ENCODE data around the gene GSG1L.
A peak's percentile ranks its signal among the peaks of the same experiment; 100 is the strongest.
"Not testable (repeated sequence)": the region's sequence is repeated elsewhere in the genome, so short reads cannot be mapped to it uniquely, and the experiment has no call there.

Gene GSG1L

DNA sequence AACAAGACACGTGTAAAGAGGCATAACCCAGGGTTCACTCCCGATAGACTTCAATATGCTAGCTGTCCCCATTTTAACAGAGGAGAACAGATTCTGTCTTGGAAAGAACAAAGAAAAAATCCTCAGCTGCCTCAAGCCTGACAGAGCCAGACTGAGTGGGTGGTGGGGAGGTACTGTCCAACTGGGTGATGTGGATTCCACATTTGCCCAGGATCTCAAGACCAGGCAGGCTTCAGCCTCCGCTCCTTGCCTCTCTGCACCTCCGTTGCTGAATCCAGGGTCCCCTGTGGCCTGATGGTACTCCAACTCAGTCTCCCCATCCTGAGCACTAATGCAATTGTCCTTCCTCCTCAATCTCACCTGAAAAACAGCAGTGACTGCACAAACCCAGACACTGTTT, 163.8 kb downstream of the GSG1L start:
- no peak for DNase-seq (ENCODE audit: low spot score)

DNA sequence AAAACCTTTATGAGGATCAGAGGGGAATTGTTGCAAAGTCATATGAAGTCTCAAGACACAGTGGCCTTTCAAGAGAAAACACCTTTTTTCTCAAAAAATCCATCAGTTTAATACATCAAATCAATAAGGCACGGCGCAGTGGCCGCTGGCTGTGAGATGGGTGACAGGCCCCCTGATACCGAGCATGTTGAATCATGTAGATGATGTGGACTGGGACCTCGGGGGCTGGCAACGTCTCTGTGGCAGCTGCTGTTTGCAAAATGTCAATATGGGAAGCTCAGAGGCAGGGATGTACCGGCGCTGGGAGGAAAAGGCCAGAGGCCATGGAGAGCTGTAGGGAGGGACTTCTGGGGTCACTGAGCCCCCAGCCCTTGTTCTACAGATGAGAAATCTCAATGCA, 169.1 kb downstream of the GSG1L start:
- DNase-seq (ENCODE audit: low spot score), result no peak

DNA sequence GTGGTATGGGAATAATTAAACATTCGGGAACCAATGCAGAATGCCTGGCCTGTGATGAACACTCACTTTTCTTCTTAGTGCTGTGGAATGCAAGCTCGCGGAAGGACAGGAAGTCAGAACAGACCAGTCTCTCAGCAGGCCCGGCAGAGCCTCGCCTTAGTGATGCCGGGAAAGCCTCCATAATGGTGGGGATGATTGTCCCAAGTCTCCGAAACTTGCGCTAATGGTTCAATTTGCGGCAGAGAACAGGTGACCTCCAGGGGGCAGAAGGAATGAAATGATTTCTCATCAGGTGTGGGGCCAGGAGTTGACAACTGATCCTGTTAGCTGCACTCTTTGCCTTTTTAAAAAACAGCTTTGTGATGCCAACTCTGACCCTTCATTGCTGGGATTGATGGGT, 170.6 kb downstream of the GSG1L start:
- DNase-seq (ENCODE audit: low spot score), result no peak

- no peak for DNase-seq (ENCODE audit: low spot score)
These were observed 172.6 kb downstream of the GSG1L start for GRCh38 chr16:27890866-27891265.

DNA sequence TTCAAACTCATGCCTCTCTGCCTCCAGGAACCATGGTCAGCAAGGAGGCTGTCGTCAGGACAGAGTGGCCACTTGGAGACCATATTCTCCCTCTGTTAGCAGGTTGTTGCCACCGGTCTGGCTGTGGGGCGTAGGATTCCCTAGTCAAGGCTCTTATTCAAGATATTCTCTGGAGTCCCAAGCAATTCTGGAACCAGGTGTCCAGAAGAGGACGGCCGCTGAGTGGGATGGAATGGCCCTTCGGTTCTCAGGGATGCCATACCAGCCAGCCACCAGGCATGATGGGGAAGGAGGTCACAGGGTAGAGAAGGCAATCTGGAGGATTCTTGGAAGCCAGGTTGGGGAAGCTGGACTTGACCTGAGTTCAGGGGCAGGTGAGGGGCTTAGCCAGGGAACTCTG, 173.5 kb downstream of the GSG1L start:
- DNase-seq (ENCODE audit: low spot score), result no peak

- DNase-seq (ENCODE audit: low spot score), result no peak
These were observed 179.9 kb downstream of the GSG1L start for GRCh38 chr16:27883576-27883975.

- DNase-seq (ENCODE audit: low spot score), result no peak
These were observed 183.2 kb downstream of the GSG1L start for GRCh38 chr16:27880287-27880686.

- no peak for DNase-seq (ENCODE audit: low spot score)
These were observed 183.8 kb downstream of the GSG1L start for GRCh38 chr16:27879601-27880247.

GRCh38 chr16:27872627-27873026, 190.9 kb downstream of the GSG1L start:
- not testable (repeated sequence) for DNase-seq (ENCODE audit: low spot score)

- no peak for DNase-seq (ENCODE audit: low spot score)
These were observed 193.3 kb downstream of the GSG1L start for GRCh38 chr16:27870116-27870798.

DNA sequence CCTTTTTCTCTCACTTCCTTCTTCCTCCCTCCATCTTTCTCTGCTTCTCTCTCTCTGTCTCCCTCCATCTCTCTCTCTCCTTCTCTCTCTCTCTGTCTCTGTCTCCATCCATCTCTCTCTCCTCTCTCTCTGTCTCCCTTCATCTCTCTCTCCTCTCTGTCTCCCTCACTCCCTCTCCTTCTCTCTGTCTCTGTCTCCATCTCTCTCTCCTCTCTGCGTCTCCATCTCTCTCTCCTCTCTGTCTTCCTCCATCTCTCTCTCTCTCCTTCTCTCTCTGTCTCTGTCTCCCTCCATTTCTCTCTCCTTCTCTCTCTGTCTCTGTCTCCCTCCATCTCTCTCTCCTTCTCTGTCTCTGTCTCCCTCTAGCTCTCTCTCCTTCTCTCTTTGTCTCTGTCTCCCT, 194.1 kb downstream of the GSG1L start:
- no peak for DNase-seq (ENCODE audit: low spot score)

DNA sequence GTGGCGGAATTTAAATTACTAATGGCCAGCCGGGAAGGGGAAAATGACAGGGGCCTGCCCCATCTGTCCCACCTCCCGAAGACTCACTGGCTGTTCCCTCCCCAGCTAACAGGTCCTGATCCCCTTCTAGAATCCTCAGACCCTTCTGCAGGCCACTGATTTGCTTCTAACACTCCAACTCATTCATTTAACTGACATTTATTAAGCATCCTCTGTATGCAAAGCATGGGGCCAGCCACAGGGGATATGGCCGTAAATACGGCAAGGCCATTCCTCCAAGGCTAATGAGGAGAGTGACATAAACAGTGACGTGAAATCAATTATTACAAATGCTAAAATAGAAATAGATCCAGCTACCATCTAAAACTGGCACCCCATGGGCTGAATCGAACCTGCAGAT, 195.3 kb downstream of the GSG1L start:
- no peak for DNase-seq (ENCODE audit: low spot score)

DNA sequence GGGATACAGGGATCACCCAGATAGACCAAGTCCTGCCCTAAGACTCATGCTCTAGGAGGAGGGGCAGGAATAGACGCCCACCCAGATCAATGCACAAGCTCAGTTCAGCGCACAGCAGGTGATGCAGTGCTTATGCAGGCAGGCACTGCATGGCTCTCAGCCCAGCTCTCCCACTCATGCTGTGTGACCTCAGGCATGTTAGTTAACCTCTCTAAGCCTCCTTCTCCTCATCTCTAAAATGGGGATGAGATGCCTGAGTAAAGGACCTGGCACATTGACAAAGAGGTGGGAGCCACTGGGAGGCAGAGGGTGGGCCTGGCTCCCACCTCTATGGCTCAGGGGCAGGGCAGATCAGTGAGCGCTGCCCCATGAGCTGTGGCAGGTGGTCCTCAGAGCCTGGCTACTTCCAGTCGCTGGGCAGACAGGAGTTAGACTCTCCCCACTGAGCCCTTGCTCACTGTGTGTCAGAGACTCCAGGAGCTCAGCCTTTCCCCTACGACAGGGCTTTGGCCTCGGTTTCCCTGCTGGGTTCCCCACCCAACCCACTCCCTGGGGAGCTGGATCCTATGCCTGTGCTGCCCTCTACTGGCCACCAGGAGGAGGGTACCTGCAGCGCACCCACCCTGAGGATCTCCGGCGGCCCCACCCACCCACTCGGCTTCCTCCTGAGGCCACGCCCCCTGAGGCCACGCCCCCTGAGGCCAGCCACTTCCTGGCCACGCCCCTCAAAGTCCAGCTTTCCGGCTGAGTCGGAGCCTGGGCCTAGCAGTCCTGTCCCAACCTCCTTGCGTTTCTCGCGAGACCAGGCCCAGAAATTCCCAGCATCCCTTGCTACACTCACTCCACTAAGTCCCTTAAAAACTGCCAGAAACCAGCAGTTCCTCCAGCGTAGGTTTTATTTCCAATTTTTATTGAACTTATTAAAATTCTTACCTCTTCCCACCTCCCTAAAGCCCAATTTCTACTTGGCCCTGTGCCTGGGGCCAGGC, 196.1 kb downstream of the GSG1L start:
- DNase-seq (ENCODE audit: low spot score), result peak; percentile 68

- no peak for DNase-seq (ENCODE audit: low spot score)
These were observed 200.1 kb downstream of the GSG1L start for GRCh38 chr16:27863377-27863776.

GRCh38 chr16:27862953-27863352, 200.6 kb downstream of the GSG1L start:
- DNase-seq (ENCODE audit: low spot score), result no peak

DNA sequence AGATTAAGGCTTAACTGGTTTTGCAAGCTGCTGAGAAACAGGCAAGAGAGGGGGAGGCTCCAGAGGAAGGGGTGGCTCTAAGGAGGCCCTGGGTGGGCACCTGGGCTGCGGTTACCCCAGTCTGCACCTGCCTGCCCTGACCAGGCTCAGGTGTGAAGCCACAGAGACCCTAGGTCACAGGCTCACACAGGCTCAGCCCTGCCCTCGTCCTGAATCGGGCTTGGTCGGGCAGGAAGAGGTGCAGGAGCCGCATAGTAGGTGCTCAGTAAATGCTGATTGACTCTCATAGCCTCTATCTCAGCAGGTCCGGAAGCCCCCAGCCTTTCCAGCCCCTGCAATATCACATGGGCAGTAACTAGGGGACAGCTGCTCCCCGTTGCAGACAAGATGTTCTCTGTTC, 203.4 kb downstream of the GSG1L start:
- no peak for DNase-seq (ENCODE audit: low spot score)

- no peak for DNase-seq (ENCODE audit: low spot score)
These were observed 204.5 kb downstream of the GSG1L start for GRCh38 chr16:27859020-27859419.

- no peak for DNase-seq (ENCODE audit: low spot score)
These were observed 209.9 kb downstream of the GSG1L start for GRCh38 chr16:27853651-27854050.

- DNase-seq (ENCODE audit: low spot score), result no peak
These were observed 210.4 kb downstream of the GSG1L start for GRCh38 chr16:27853101-27853500.

DNA sequence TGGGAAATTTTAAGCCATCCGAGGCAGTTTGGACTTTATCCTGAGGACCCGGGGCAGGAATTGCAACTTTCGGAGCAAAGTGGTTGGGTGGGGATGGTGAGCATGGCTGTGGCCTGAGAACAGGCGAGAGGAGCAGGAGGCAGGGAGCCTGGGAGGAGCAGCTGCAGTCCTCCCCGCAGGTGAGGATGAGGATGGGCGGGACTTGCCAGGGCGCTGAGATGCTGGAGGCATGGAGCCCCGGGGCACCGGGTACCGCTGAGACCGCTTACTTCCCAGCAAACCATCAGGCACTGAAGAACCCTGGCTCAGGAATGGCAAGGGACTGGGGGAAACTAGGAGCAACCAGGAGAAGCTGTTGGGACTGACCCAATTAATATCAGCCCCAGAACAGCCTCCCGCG, 210.8 kb downstream of the GSG1L start:
- DNase-seq (ENCODE audit: low spot score), result no peak

DNA sequence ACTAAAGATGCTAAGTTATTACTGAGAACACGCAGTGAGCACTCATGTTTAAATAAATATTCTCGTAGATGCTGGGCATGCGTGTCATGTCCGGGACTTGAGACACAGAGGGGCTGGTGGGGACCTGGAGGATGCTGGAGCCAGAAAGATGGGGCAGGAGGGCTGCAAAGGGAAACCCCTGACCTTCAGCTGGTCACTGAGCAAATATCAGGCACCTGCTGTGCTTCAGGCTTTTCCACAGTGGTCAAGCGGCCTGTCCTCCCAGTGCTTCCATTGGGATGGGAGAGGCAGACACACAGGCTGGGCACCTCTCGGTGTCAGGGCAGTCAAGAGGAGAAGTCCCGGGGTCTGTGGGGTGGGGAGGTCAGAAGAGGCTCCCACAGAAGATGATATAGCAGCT, 211.4 kb downstream of the GSG1L start:
- DNase-seq (ENCODE audit: low spot score), result no peak

DNA sequence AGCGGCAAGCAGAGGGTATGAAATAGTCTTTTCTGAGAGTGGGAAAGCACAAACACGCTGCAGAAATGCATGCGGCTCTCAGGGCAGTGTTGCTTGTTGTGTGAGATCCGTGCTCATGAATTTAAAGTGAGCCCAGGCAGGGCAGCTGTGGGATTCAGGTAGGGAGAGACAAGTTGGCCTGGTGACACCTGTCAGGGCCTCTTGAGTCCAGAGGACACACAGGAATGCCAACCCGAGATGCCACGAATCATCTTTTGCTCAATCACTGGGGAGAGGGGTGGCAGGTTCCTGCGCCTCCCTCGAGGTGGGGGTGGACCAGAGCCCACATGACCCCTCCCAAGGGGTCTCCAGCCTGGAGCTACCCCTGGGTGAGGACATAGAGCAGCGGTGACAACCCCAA, 211.9 kb downstream of the GSG1L start:
- no peak for DNase-seq (ENCODE audit: low spot score)

- DNase-seq (ENCODE audit: low spot score), result no peak
These were observed 213.9 kb downstream of the GSG1L start for GRCh38 chr16:27849621-27850020.
